ENCODE results near the gene MRC1.

Gene MRC1

GRCh38 chr10:17880601-17881000, 71.5 kb downstream of the MRC1 start:
- no peaks in the 10 kb centered on the region for H3K27me3 ChIP-seq (ENCODE audit: control insufficient read depth in 1 of 2, insufficient read depth in 2 of 2, low read length in 2 of 2)
- H3K9me3 ChIP-seq (ENCODE audit: control insufficient read depth in 1 of 2, low read length in 2 of 2): peaks cover 0 to 2% of the 10 kb centered on the region in 2 donors
- H3K9ac ChIP-seq (ENCODE audit: low read depth in 1 of 2, low read length in 2 of 2): no peak overlapping the region
- no peaks in the 10 kb centered on the region for H3K36me3 ChIP-seq (ENCODE audit: control insufficient read depth in 1 of 2, insufficient read depth in 2 of 2, low read length in 2 of 2)
- no peak overlapping the region for H3K4me3 ChIP-seq (ENCODE audit: low read depth in 1 of 2, low read length in 2 of 2)
- no peak overlapping the region for H3K27ac ChIP-seq (ENCODE audit: low read depth, low read length)
- H3K4me1 ChIP-seq (ENCODE audit: control insufficient read depth in 1 of 2, insufficient read depth in 2 of 2, low read length in 2 of 2): no peaks in the 10 kb centered on the region

- H3K27me3 ChIP-seq (ENCODE audit: control insufficient read depth in 1 of 2, insufficient read depth in 2 of 2, low read length in 2 of 2): no peaks in the 10 kb centered on the region
- H3K27ac ChIP-seq (ENCODE audit: low read depth, low read length): no peak overlapping the region
- H3K9ac ChIP-seq (ENCODE audit: low read depth in 1 of 2, low read length in 2 of 2): no peak overlapping the region
- H3K9me3 ChIP-seq (ENCODE audit: control insufficient read depth in 1 of 2, low read length in 2 of 2): peaks cover 0 to 2% of the 10 kb centered on the region in 2 donors
- H3K4me3 ChIP-seq (ENCODE audit: low read depth in 1 of 2, low read length in 2 of 2): no peak overlapping the region
- no peaks in the 10 kb centered on the region for H3K4me1 ChIP-seq (ENCODE audit: control insufficient read depth in 1 of 2, insufficient read depth in 2 of 2, low read length in 2 of 2)
- H3K36me3 ChIP-seq (ENCODE audit: control insufficient read depth in 1 of 2, insufficient read depth in 2 of 2, low read length in 2 of 2): no peaks in the 10 kb centered on the region
Observed at GRCh38 chr10:17882557-17882956, 73.4 kb downstream of the MRC1 start.

- Histone ChIP-seq H3K27ac (ENCODE audit: low read depth, low read length) (no peak overlapping the region), H3K4me1 (ENCODE audit: control insufficient read depth in 1 of 2, insufficient read depth in 2 of 2, low read length in 2 of 2) (no peaks in the 10 kb centered on the region), H3K27me3 (ENCODE audit: control insufficient read depth in 1 of 2, insufficient read depth in 2 of 2, low read length in 2 of 2) (no peaks in the 10 kb centered on the region)
Observed at GRCh38 chr10:17883621-17884020, 74.5 kb downstream of the MRC1 start.

GRCh38 chr10:17888189-17888588, 79.0 kb downstream of the MRC1 start:
- Histone ChIP-seq H3K27ac (ENCODE audit: low read depth, low read length) (no peak overlapping the region), H3K4me1 (ENCODE audit: control insufficient read depth in 1 of 2, insufficient read depth in 2 of 2, low read length in 2 of 2) (no peaks in the 10 kb centered on the region), H3K36me3 (ENCODE audit: control insufficient read depth in 1 of 2, insufficient read depth in 2 of 2, low read length in 2 of 2) (no peaks in the 10 kb centered on the region), H3K9me3 (ENCODE audit: control insufficient read depth in 1 of 2, low read length in 2 of 2) (peaks cover 0 to 2% of the 10 kb centered on the region in 2 donors), H3K4me3 (ENCODE audit: low read depth in 1 of 2, low read length in 2 of 2) (no peak overlapping the region), H3K27me3 (ENCODE audit: control insufficient read depth in 1 of 2, insufficient read depth in 2 of 2, low read length in 2 of 2) (no peaks in the 10 kb centered on the region), H3K9ac (ENCODE audit: low read depth in 1 of 2, low read length in 2 of 2) (no peak overlapping the region)

More at GRCh38 chr10:17883621-17884020, 74.5 kb downstream of the MRC1 start:
- Histone ChIP-seq H3K9me3 (ENCODE audit: control insufficient read depth in 1 of 2, low read length in 2 of 2) (peaks cover 0 to 2% of the 10 kb centered on the region in 2 donors), H3K9ac (ENCODE audit: low read depth in 1 of 2, low read length in 2 of 2) (no peak overlapping the region), H3K36me3 (ENCODE audit: control insufficient read depth in 1 of 2, insufficient read depth in 2 of 2, low read length in 2 of 2) (no peaks in the 10 kb centered on the region), H3K4me3 (ENCODE audit: low read depth in 1 of 2, low read length in 2 of 2) (no peak overlapping the region)

- H3K4me1 ChIP-seq (ENCODE audit: control insufficient read depth in 1 of 2, insufficient read depth in 2 of 2, low read length in 2 of 2): no peaks in the 10 kb centered on the region
- H3K27me3 ChIP-seq (ENCODE audit: control insufficient read depth in 1 of 2, insufficient read depth in 2 of 2, low read length in 2 of 2): no peaks in the 10 kb centered on the region
- no peak overlapping the region for H3K9ac ChIP-seq (ENCODE audit: low read depth in 1 of 2, low read length in 2 of 2)
- H3K27ac ChIP-seq (ENCODE audit: low read depth, low read length): no peak overlapping the region
- no peaks in the 10 kb centered on the region for H3K9me3 ChIP-seq (ENCODE audit: control insufficient read depth in 1 of 2, low read length in 2 of 2)
- H3K36me3 ChIP-seq (ENCODE audit: control insufficient read depth in 1 of 2, insufficient read depth in 2 of 2, low read length in 2 of 2): no peaks in the 10 kb centered on the region
- H3K4me3 ChIP-seq (ENCODE audit: low read depth in 1 of 2, low read length in 2 of 2): no peak overlapping the region
Observed at GRCh38 chr10:17891435-17891834, 82.3 kb downstream of the MRC1 start.

GRCh38 chr10:17904564-17904963, 95.4 kb downstream of the MRC1 start:
- Histone ChIP-seq H3K4me3 (ENCODE audit: low read depth in 1 of 2, low read length in 2 of 2) (no peak overlapping the region), H3K27me3 (ENCODE audit: control insufficient read depth in 1 of 2, insufficient read depth in 2 of 2, low read length in 2 of 2) (no peaks in the 10 kb centered on the region), H3K36me3 (ENCODE audit: control insufficient read depth in 1 of 2, insufficient read depth in 2 of 2, low read length in 2 of 2) (no peaks in the 10 kb centered on the region), H3K27ac (ENCODE audit: low read depth, low read length) (no peak overlapping the region), H3K4me1 (ENCODE audit: control insufficient read depth in 1 of 2, insufficient read depth in 2 of 2, low read length in 2 of 2) (no peaks in the 10 kb centered on the region), H3K9me3 (ENCODE audit: control insufficient read depth in 1 of 2, low read length in 2 of 2) (no peaks in the 10 kb centered on the region), H3K9ac (ENCODE audit: low read depth in 1 of 2, low read length in 2 of 2) (no peak overlapping the region)

- H3K36me3 ChIP-seq (ENCODE audit: control insufficient read depth in 1 of 2, insufficient read depth in 2 of 2, low read length in 2 of 2): no peaks in the 10 kb centered on the region
- no peaks in the 10 kb centered on the region for H3K27me3 ChIP-seq (ENCODE audit: control insufficient read depth in 1 of 2, insufficient read depth in 2 of 2, low read length in 2 of 2)
- H3K9me3 ChIP-seq (ENCODE audit: control insufficient read depth in 1 of 2, low read length in 2 of 2): no peaks in the 10 kb centered on the region
- no peak overlapping the region for H3K4me3 ChIP-seq (ENCODE audit: low read depth in 1 of 2, low read length in 2 of 2)
- no peak overlapping the region for H3K27ac ChIP-seq (ENCODE audit: low read depth, low read length)
- H3K4me1 ChIP-seq (ENCODE audit: control insufficient read depth in 1 of 2, insufficient read depth in 2 of 2, low read length in 2 of 2): no peaks in the 10 kb centered on the region
- no peak overlapping the region for H3K9ac ChIP-seq (ENCODE audit: low read depth in 1 of 2, low read length in 2 of 2)
Observed at GRCh38 chr10:17905491-17905890, 96.3 kb downstream of the MRC1 start.

- H3K4me3 ChIP-seq (ENCODE audit: low read depth in 1 of 2, low read length in 2 of 2): no peak overlapping the region
- no peaks in the 10 kb centered on the region for H3K27me3 ChIP-seq (ENCODE audit: control insufficient read depth in 1 of 2, insufficient read depth in 2 of 2, low read length in 2 of 2)
- no peaks in the 10 kb centered on the region for H3K4me1 ChIP-seq (ENCODE audit: control insufficient read depth in 1 of 2, insufficient read depth in 2 of 2, low read length in 2 of 2)
- no peak overlapping the region for H3K27ac ChIP-seq (ENCODE audit: low read depth, low read length)
- no peak overlapping the region for H3K9ac ChIP-seq (ENCODE audit: low read depth in 1 of 2, low read length in 2 of 2)
- no peaks in the 10 kb centered on the region for H3K36me3 ChIP-seq (ENCODE audit: control insufficient read depth in 1 of 2, insufficient read depth in 2 of 2, low read length in 2 of 2)
- no peaks in the 10 kb centered on the region for H3K9me3 ChIP-seq (ENCODE audit: control insufficient read depth in 1 of 2, low read length in 2 of 2)
Observed at GRCh38 chr10:17906002-17906401, 96.9 kb downstream of the MRC1 start.

GRCh38 chr10:17907641-17908040, 98.5 kb downstream of the MRC1 start:
- Histone ChIP-seq H3K9me3 (ENCODE audit: control insufficient read depth in 1 of 2, low read length in 2 of 2) (no peaks in the 10 kb centered on the region), H3K27me3 (ENCODE audit: control insufficient read depth in 1 of 2, insufficient read depth in 2 of 2, low read length in 2 of 2) (no peaks in the 10 kb centered on the region), H3K27ac (ENCODE audit: low read depth, low read length) (no peak overlapping the region)

GRCh38 chr10:17910125-17910789, 101.1 kb downstream of the MRC1 start:
- H3K4me3 ChIP-seq (ENCODE audit: low read depth in 1 of 2, low read length in 2 of 2): no peak overlapping the region
- no peaks in the 10 kb centered on the region for H3K36me3 ChIP-seq (ENCODE audit: control insufficient read depth in 1 of 2, insufficient read depth in 2 of 2, low read length in 2 of 2)
- H3K4me1 ChIP-seq (ENCODE audit: control insufficient read depth in 1 of 2, insufficient read depth in 2 of 2, low read length in 2 of 2): no peaks in the 10 kb centered on the region
- H3K9ac ChIP-seq (ENCODE audit: low read depth in 1 of 2, low read length in 2 of 2): no peak overlapping the region
- no peaks in the 10 kb centered on the region for H3K9me3 ChIP-seq (ENCODE audit: control insufficient read depth in 1 of 2, low read length in 2 of 2)
- H3K27me3 ChIP-seq (ENCODE audit: control insufficient read depth in 1 of 2, insufficient read depth in 2 of 2, low read length in 2 of 2): no peaks in the 10 kb centered on the region
- H3K27ac ChIP-seq (ENCODE audit: low read depth, low read length): no peak overlapping the region

More at GRCh38 chr10:17907641-17908040, 98.5 kb downstream of the MRC1 start:
- Histone ChIP-seq H3K4me1 (ENCODE audit: control insufficient read depth in 1 of 2, insufficient read depth in 2 of 2, low read length in 2 of 2) (no peaks in the 10 kb centered on the region), H3K4me3 (ENCODE audit: low read depth in 1 of 2, low read length in 2 of 2) (no peak overlapping the region), H3K9ac (ENCODE audit: low read depth in 1 of 2, low read length in 2 of 2) (no peak overlapping the region), H3K36me3 (ENCODE audit: control insufficient read depth in 1 of 2, insufficient read depth in 2 of 2, low read length in 2 of 2) (no peaks in the 10 kb centered on the region)
